Measurements from ENCODE around the gene LTB.

DNA sequence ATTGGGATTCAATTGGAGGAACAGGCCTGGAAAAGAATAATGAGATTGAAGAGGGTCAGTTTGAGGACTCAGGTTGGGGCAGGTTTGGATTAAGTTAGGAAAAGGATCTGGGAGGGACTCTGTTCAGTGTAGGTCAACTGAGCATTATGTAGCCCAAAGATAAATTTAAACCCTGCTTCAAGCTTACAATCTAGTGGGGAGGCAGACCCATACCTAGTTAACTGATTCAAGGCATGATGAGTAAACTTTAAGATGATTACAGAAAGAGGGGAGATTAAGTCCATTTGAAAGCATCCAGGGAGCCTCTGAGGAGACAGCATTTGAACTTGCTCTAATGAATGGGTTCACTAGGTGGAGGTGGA lies 21.5 kb downstream of the LTB start:
- TF ChIP-seq, protein P1, sequence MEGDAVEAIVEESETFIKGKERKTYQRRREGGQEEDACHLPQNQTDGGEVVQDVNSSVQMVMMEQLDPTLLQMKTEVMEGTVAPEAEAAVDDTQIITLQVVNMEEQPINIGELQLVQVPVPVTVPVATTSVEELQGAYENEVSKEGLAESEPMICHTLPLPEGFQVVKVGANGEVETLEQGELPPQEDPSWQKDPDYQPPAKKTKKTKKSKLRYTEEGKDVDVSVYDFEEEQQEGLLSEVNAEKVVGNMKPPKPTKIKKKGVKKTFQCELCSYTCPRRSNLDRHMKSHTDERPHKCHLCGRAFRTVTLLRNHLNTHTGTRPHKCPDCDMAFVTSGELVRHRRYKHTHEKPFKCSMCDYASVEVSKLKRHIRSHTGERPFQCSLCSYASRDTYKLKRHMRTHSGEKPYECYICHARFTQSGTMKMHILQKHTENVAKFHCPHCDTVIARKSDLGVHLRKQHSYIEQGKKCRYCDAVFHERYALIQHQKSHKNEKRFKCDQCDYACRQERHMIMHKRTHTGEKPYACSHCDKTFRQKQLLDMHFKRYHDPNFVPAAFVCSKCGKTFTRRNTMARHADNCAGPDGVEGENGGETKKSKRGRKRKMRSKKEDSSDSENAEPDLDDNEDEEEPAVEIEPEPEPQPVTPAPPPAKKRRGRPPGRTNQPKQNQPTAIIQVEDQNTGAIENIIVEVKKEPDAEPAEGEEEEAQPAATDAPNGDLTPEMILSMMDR (IDR thresholded peaks at IDR 0.05), result no peak
- TF ChIP-seq POLR2AphosphoS5 (IDR thresholded peaks at IDR 0.05) (no peak), EP300 (IDR thresholded peaks at IDR 0.05) (no peak), POLR2A (IDR thresholded peaks at IDR 0.05) (no peak)
